Retinal pigment epithelial cell (primary cell): ENCODE measurements around the gene RHD.
"Not testable (repeated sequence)": the region's sequence is repeated elsewhere in the genome, so short reads cannot be mapped to it uniquely, and the experiment has no call there.

Source experiments
- DNase-seq: peaks from one replicate; pipeline ENCODE4 v3.0.0-alpha.2; 2010; ENCODE audit warnings: low read depth
- H3K4me3 ChIP-seq: 2 replicates; pipeline ENCODE4 v1.5.1; 2011; ENCODE audit warnings: mild to moderate bottlenecking, low read length, control low read depth, moderate library complexity
- CTCF ChIP-seq: conservative IDR thresholded peaks from 2 replicates; pipeline ENCODE4 v1.5.1; 2011; ENCODE audit warnings: low read depth, low read length, control low read depth, inconsistent platforms

The RHD gene

GRCh38 chr1:25272238-25272637 lies at the start of gene RHD:
Gene RHD, plus strand, starts transcription at chr1:25272509. Its CDS starts 39 bp downstream, at chr1:25272548.
- H3K4me3 ChIP-seq, DNase-seq: not testable (repeated sequence)

- no peak overlapping the region for H3K4me3 ChIP-seq
- TF ChIP-seq CTCF: no peak
- DNase-seq: no peak
These were observed 49.7 kb upstream of the RHD start for GRCh38 chr1:25222606-25223005.

GRCh38 chr1:25223471-25223870 lies 48.8 kb upstream of the RHD start:
- H3K4me3 ChIP-seq: no peak overlapping the region
- no peak for TF ChIP-seq CTCF
- no peak for DNase-seq

GRCh38 chr1:25232027-25232865 lies 40.1 kb upstream of the RHD start, which contains the start of gene SYF2:
Gene SYF2, minus strand, starts transcription at chr1:25232502. Its CDS starts 35 bp downstream, at chr1:25232467.
- peak; percentile 78 for DNase-seq
- H3K4me3 ChIP-seq: peak within 1 kb of the TSS; percentile 100
- TF ChIP-seq CTCF: no peak

GRCh38 chr1:25232866-25233784 lies 39.2 kb upstream of the RHD start:
- peak; percentile 53 for DNase-seq
- peak overlapping the region; percentile 100 for H3K4me3 ChIP-seq
- TF ChIP-seq CTCF: no peak

GRCh38 chr1:25235411-25235810 lies 36.9 kb upstream of the RHD start:
- H3K4me3 ChIP-seq, DNase-seq: not testable (repeated sequence)

- DNase-seq: not testable (repeated sequence)
These were observed 36.0 kb upstream of the RHD start for GRCh38 chr1:25236261-25236660.

GRCh38 chr1:25238046-25238445 lies 34.3 kb upstream of the RHD start:
- no peak for TF ChIP-seq CTCF
- DNase-seq: no peak
- H3K4me3 ChIP-seq: no peak overlapping the region

More at GRCh38 chr1:25236261-25236660, 36.0 kb upstream of the RHD start:
- not testable (repeated sequence) for H3K4me3 ChIP-seq
